Iris pigment epithelial cell (primary cell): ENCODE data around the gene CYP26C1.
"Not testable (repeated sequence)": the region's sequence is repeated elsewhere in the genome, so short reads cannot be mapped to it uniquely, and the experiment has no call there.

ENCODE experiments used
- DNase-seq: peaks from one replicate; pipeline ENCODE4 v3.0.0-alpha.2; 2011; ENCODE audit warnings: low read depth

CYP26C1 gene

DNA sequence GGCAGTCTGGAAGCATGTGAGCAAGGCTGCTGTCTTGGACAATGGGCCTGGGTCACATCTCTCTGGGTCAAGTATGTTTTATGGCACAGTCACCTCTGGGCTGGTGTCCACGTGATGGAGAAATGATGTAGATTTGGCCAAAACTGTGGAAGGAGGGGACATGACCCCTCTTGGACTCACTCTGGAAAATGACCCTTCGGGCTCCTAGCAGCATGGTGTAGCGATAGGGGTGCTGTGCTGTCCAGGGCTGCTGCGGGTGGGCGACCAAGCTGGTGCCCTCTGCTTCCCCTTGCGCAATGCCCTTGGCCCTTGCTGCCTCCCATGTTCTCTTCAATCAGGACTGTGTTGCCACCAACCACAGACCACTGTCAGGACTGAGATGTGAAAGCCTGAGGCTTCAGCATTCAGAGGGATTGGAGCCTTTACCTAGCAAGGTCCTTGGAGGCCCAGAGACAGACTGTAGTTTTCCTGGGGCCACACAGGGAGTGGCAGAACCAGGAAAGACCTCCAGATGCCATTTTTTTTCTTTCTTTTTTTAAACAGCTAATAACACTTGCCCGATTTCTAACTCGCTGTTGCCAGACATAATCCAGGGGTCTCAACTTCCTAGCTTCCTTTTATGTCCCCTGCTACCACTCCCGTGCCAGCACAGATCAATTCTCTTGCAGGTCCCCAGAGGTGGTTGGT, 19.2 kb downstream of the CYP26C1 start:
- no peak for DNase-seq

DNA sequence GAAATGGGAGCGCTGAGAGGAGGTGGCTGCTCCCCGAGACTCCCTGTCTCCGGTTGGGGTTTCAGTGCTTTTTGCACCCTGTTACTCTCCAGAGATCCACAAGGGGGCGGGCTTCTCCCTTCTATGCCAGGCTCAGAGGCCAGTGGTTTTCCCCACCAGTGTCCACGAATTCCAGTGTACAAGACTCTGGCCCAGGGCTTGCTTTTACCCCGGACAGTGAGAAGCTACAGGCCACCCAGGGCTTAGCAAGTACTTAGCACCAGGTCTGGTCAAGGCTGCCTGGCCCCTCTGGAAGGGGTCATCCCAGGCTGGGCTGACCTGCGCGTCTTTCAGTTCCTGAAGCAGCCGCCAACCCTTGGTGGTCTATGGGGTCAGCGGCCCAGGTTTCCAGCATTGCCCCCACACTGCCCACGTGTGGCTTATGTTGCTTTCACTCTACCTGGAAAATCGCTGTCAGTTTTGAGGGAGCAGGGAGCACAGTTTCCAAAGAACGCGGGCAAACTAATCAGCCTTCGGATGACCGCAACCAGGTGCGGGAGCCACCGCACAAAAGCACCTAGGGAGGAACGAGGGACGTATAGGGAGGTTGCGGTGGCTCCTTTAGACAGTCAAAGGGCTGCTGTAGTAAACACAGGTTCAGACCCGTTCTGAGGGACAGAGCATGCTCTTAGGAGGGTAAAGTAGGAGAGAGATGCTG, 19.9 kb downstream of the CYP26C1 start:
- peak; percentile 56 for DNase-seq

DNA sequence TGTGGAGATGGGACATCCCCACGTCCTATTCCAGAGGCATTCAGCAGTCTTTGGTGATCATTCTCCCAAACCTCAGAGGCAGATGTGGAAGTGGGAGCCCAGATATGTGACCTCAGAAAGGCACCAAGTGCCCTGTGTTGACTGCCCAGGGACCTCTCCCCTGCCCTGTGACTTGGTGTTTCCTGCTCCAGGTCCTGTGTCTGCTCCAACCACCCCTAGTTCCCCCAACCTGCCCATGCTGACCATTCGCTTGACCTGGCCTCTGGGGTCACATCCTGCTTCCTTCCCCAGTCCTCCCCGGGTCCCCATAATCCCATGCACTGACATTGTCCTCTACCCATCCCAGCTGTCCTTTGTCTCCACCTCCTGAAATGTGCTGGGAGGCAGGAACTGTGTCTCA, 20.7 kb downstream of the CYP26C1 start:
- DNase-seq = no peak

DNA sequence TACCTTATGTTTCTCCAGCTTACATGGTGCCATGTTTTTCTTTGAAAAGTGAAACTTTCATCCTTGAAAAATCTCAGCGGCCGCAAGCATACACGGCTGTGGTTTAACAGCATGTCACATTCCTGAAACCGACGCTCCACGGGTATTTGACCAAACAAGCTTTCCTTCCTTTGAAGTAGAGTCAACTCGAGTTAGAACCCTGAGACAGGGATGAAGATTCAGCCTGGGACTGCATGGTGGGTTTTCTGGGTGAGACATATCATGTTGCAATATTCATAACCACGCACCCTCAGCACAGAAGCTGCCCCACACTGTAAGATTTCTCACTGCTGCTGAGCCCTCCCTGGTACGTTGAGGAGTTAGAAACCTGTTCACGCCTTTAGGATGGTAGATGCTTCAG, 21.2 kb downstream of the CYP26C1 start:
- DNase-seq = peak; percentile 83

DNA sequence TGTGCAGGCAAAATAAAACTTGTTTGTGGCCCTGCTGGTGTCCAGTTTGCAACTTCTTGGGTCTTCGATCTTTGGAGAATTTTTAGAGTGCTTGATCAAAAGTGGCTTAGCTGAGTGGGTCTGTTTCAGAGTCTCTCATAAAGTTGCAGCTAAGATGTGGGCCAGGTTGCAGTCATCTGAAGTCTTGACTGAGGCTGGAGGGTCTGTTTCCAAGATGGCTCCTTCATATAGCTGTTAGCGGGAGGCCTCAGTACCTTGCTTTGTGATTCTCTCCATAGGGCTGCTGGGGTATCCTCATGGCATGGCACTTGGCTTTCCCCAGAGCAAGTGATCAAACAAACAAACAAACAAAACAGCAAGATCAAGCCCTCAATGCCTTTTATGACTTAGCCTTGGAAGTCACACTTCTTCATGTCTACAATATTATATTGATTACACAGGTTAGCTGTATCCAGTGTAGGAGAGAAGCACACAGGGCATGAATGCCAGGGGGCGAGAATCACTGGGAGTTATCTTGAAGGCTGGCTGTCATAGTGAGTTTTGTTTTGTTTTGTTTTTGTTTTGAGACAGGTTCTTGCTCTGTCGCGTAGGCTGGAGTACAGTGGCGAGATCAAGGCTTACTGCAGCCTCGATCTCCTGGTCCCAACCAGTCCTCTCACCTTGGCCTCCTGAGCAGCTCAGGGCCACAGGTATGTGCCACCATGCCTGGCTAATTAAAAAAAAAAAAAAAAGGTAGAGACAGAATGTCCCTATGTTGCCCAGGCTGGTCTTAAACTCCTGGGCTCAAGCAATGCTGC, 23.3 kb downstream of the CYP26C1 start:
- no peak for DNase-seq

DNA sequence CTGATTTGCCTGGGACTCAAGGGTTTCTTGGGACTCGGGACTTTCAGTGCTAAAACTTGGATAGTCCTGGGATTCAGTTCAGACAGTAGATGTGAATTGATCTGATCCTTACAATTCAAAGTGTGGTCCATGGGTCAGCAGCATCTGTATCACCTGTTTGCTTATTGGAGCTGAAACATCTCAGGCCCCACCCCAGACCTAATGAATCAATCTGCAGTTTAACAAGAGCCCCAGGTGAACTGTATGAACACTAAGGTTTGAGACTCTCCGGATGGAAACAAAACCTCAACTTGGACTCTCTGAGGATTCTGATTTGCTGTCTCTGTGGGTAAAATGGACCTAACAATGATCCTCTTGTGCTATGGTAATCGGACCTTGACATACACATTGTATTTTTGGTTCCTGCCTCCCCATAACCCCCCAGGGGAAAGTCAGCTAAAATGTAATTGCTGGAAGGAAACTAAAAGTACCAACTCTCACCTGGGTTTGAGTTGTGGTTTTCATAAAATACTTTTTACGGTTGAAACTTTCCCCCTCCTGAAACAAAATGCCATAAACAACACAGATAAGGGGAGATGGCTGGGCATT, 24.8 kb downstream of the CYP26C1 start:
- no peak for DNase-seq

DNA sequence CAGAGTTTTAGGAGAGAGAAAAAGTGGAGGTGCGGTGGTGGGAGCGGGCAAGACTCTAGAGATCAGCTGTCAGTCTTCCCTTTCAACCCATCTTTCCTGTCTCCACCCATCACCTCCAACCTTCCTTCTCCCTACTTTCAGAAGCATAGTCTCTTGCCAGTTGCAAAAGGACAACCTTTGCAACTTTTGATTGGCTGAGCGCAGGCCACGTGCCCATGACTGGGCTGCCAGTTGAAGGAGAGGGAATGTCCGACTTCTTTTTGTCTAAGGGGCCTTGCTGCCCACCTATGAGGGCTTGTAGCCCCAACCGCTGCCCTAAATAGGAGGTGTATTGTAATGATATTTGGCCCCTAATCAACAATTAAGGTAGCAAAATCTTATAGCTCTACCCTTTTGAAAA, 25.7 kb downstream of the CYP26C1 start:
- DNase-seq = no peak

DNA sequence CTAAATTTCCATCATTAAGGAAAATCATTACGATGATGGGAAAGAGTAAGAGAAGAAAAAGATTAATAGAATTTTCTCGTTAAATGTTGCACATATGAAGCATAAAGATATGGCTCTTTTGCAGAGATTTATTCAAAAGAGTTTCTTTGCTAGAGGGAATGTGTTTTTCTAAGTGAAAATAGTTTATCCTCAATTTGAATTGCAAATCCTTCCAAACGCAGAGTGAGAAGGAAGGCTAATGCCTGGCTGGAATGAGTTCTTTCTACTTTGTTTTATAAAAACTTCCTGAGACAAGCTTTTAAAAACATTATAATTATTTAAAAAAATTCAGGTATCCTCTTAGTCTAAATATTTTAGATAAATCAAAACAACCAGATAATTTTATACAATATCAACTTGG, 27.2 kb downstream of the CYP26C1 start:
- no peak for DNase-seq

DNA sequence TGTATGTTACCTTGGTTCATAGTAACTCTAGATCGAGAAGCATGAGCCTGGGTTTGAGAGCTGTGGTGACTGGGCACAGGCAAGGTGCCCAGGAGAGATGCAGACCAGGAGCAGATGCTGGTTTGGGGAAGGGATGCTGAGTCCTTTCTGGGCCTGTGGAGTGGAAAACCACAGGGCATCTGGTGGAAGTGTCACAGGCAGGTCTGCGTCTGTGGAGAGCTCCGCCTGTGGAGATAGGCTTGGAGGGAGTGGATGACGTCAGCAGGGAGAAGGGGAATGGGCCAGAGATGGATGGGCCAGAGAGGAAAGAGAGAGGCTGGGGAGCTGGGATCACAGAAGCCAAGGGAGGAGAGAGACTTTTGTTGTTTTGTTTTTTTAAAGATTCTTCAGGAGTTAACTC, 27.9 kb downstream of the CYP26C1 start:
- DNase-seq = no peak

DNA sequence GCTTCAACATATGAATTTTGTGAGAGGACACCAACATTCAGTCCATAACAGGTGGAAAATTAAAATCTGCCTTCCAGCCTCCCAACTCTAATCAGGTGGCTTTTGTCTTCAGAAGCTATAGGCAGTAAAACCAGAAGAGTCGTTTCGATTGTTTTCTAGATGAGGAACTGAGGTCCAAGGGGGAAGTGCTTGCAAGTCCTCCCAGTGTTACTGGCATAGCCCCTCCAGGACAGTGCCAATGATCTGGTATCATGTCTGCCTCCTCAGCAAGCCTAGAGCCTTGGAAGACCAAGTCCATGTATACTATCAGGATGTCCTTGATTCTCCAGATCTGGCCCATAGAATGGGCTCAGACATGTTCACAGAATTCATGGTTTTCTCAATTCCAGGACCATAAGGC, 30.0 kb downstream of the CYP26C1 start:
- DNase-seq = no peak

DNA sequence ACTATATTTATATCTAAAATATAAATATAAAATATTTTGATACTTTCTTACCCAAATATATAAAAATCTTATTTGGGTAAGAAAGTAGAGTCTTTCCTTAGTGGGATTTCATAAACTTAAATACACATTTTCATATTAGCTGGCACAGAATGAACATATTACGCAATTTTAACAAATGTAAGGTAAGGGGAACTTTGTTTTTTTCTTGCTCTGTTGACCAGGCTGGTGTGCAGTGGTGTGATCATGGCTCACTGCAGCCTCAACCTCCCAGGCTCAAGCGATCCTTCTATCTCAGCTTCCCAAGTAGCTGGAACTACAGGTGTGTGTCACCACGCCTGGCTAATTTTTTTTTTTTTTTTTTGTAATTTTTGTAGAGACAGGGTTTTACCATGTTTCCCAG, 31.4 kb downstream of the CYP26C1 start:
- no peak for DNase-seq

DNA sequence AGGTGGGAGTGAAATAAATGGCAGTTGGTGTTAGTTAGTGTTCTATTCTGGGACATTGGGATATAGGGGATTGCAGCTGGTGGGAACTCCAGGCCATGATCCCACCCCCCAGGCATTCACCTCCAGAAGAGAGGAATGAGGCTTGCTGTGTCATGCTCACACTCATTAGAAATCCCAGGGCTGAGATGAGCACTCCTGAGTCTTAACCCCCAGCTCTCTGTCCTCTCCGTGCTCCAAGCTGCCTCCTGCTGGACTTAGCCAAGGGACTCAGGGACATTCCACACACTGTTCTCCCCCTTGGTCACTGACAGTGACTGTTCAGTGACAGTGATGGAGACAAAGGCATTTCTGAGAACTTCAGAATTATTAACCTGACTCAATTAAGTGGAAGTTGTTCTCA, 34.6 kb downstream of the CYP26C1 start:
- DNase-seq = no peak

DNA sequence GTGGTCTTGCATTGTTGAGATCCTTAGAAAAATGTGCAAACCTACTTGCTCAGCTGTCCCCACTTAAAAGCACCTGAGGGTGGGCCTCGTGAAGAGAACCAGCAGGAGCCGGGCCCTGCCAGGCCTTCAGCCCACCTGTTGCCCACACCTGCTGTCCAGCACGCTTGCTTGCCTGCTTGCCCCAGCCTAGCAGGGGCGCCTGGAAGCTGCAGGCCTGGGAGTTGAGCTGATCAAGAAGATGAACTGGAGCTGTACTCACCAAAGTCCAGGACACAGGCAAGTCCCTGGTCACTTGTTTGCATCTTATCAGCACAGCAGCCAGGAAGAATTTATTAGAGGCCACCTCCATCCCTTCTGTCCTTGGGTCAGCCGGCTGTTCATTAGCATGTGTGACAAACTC, 36.3 kb downstream of the CYP26C1 start:
- no peak for DNase-seq

DNA sequence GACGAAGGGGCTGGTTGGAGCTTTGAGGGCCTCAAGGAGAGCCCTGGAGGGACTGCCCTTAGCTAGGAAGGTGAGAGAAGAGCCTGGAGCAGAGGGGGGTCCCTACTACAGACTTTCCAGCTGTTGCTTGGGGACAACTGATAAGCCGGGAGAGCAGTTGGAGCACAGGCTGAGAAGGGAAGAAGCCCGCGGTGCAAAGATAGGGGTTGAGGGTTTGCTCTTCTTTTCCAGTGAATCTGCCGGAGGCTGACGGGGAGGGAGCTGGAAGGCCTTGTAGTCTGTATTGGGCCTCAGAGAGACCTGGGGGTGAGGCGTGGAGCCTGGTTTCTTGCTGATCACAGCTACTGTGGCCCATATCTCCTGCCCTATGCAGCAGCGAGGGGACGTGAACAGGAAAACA, 36.8 kb downstream of the CYP26C1 start:
- DNase-seq = no peak

DNA sequence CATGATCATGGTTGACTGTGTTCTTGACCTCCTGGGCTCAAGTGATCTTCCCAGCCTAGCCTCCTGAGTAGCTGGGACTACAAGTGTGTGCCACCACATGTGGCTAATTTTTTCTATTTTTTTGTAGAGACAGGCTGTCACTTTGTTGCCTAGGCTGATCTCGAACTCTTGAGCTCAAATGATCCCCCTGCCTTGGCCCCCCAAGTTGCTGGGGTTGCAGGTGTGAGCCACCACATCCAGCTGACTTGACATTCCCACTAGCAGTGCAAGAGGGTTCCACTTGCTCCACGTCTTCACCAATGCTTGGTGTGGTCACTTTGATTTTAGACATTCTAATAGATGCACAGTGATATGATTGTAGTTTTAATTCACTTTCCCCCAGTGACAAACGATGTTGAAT, 38.2 kb downstream of the CYP26C1 start:
- no peak for DNase-seq

DNA sequence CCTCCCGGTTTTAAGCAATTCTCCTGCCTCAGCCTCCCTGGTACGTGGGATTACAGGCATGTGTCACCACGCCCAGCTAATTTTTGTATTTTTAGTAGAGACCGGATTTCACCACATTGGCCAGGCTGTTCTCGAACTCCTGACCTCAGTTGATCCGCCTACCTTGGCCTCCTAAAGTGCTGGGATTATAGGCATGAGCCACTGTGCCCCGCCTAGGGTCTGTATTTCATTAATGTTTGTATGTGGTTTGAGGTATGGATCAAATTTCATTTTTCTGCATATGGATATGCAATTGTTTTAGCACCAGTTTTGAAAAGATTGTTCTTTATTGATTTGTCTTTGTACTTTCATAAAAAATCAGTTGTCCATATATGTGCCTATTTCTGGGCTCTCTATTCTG, 39.1 kb downstream of the CYP26C1 start:
- no peak for DNase-seq

DNA sequence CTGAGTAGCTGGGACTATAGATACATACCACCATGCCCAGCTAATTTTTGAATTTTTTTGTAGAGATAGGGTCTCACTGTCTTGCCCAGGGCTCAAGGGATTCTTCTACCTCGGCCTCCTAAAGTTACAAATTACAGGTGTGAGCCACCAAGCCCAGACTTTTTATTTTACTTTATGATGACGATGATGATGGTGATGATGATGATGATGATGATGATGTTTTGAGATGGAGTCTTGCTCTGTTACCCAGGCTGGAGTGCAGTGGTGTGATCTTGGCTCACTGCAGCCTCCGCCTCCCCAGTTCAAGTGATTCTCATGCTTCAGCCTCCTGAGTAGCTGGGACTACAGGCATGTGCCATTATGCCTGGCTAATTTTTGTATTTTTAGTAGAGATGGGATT, 40.5 kb downstream of the CYP26C1 start:
- not testable (repeated sequence) for DNase-seq

DNA sequence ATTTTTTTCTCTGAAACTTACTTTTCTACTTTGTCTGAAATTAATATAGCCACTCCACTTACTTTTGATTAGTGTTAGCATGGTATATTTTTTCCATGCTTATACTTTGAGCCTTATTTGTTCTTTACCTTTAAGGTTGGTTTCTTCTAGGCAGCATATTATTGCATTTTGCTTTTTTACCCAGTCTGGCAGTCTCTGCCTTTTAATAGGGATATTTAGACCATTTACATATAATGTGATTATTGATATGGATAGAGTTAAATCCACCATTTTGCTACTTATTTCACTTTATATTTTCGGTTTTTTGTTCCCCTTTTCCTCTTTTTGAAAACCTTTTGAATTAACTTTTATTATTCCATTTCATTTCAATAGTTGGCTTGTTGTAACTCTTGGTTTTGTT, 43.4 kb downstream of the CYP26C1 start:
- no peak for DNase-seq

DNA sequence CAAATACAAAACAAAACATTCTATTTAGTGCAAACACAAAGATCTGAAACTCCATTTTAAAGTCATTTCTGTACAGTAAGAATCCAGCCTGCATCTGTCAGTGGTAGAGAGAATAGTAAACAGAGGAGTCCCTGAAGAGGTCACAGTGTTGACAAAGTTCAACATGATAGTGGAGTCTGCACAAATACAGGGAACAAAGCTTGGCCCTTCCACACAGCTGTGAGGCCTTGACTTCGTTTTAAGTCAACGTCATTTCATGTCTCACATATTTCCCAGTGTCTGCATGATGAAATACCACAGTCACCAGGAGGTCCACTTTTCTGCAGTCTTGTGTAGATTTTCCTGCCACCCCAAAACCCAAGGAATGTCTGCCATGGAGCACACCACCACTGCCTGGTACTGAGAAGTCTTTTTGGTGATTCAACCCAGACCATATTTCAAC, 46.1 kb downstream of the CYP26C1 start:
- DNase-seq = peak; percentile 79

DNA sequence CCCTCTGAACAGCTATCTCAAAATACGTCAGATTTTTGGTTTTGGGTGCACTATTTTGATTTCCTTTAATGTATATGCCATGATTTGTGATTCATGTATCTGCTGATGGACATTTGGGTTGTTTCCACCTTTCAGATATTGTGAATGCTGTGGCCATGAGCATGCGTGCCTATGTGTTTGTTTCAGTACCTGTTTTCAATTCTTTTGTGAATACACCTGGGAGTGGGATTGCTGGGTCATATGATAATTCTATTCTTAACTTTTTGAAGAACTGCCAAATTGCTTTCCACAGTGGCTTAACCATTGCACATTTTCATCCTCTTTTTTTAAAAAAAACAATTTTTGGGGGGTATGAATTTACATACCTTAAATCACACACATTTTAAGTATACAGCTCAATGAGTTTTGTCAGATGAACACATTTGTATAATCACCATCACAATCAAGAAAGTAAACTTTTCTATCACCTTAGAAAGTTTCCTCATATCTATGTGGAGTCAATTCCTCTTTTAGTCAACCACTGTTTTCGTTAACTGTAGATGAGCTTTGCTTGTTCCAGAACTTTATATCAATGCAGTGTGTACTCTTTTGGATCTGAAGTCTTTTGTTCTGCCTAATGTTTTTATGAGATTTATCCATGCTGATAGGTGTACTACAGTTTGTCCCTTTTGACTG, 50.0 kb downstream of the CYP26C1 start:
- no peak for DNase-seq

DNA sequence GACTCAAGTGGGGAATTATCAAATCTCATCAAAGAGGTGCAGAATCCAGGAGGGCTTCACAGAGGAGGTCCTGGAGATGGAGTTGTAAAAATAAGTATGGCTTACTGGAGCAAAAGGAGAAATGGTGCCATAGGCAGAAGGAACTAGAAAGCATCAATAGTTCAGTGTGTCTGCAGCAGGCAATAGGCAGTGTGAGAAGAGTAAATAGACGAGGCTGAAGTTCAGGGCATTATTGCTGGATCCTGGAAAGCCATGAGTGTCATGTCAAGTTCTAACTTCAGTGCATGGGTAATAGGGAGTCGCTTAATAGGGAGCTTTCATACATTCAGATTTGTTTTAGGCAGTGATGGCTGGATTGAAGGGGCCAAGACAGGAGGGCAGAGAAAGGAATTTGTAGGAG, 52.4 kb downstream of the CYP26C1 start:
- no peak for DNase-seq
